HL-60/S4 treated with retinoic acid at 250 ng/mL for 4 days and 3 days (cell line): ENCODE measurements around the gene SLC39A11.

Experiments used
- in situ Hi-C: fragments of 300-500 bp; cut with MboI; formaldehyde crosslinking; loops from 2 replicates; pipeline ENCODE4 v1.7.0; 2022; ENCODE audit warnings: low sequenced_read_pairs

The SLC39A11 gene

DNA sequence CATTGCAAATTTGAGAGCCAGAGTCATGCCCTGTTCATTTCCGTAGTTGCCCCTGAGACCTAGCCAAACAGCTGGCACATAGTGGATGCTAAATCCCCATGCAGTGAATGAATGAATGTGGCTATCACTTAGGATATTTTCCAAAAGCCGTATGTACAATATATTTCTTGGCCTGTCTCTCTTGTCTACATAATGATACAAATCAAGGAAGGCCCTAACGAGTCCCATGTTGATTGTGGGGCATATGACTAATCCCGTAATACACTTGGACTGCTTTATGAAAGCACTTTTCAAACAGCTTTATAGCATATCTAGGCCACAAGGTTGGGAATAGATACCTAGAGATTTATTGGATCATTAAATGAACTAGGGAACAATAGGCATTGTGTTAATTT, 478.0 kb downstream of the SLC39A11 start:
- in situ Hi-C loops = no loop called here

DNA sequence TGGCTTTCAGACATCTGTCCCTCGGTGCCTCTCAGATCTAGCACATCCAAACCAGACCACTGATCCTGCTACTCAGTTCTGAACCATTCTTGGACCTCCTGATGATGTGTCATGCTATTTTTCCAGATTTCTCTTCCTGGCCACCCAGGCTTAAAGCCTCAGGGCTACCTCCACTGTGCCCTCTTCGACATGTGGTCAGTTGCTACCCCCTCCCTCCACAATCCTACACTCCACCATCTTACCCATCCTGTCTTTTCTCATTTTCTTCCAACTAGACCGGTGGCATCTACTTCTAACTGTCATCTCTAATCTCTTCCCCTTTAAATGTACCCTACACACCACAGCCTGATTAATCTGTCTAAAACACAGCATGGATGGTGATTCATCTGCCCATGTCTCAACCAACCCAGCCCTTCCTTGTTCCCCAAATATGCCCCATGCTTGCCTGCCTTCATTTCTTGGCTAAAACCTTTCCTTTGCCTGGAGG, 478.6 kb downstream of the SLC39A11 start:
- in situ Hi-C loops = no loop called here

DNA sequence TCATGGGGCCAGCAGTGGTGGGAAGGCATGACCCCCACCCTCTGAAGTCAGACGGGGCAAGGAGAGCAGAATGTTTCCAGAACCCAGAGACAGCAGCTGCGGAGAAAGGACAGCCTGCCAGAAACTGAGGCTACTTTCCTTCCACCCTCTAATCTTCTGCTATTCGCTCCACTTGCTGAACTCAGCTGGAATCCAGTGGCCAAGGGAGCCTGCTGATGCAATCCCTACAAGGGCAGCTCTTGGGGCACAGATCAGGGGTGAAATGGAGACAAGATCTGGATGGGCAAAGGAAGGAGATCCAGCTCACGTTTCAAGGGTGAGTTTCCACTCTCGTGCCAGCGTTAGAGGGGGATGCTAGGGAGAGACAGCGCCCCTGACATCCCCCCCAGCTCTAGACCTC, 479.1 kb downstream of the SLC39A11 start:
- in situ Hi-C loops = no loop called here

DNA sequence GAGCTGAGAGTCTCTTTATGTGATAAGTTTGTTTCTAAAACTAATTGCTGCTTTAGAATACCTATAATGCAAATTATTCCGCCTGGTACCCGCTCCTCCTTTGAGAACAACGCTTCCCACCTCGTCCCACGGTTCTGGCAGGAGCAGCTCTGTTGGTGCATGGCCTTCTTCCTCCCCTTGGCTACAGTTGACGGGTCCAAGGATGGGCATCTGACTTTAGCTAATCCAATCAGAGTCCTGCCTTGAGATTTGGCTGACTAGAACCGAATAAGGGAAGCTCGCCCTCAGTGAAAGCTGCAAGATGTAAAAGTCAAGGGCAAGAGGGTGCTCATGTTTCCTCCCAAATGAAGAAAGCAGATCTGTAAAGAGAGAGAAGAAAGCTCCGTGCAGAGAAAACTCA, 481.3 kb downstream of the SLC39A11 start:
- in situ Hi-C loops = no loop called here

DNA sequence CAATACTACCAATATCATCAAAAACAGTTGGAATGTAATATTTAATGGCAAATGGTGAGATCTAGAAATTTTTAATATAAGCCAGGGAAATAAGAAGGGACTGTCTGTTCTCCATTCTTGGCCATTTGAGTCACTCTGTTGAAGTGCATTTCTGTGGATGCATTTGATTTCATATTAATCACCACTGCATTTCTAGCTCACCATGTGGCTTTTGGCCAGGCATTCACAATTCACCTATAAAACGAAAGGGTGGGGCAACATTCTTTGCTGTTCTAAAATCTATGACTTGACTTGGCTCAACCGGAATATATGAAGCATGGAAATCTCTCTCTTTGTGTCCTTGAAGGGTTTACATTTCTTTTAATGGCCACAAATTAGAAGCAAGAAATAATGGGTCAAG, 483.0 kb downstream of the SLC39A11 start:
- in situ Hi-C loops = no loop called here

DNA sequence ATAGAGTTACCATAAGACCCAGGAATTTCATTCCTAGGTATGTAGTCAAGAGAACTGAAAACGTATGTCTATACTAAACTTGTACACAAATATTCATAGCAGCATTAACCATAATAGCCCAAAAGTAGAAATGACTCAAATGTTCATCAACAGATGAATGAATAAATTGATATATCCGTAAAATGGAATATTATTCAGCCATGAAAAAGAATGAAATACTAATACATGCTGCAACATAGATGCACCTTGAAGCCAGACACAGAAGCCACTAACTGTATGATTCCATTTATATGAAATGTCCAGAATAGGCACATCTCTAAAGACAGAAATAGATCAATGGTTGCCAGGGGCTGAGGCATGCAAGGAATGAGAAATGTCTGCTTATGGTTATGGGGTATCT, 484.1 kb downstream of the SLC39A11 start:
- in situ Hi-C loops = no loop called here

DNA sequence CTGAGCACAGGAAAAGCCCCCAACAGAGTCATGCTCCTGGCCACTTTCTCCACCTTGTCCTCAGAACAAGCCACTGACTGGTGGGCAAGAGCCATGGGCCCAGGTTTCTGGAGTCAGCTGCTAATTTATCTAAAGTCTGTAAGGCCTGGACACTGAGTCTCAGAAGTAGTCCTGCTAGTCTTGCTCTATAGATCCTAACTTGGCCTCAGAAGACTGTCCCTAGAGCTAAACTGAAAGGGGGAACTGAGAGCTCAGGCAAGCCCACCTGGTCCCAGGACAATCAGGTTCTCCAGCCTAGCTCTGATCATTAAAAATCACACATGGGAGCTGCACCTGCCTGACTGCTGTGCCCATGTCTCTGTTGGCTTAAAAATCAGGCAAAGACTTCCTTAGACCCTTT, 485.8 kb downstream of the SLC39A11 start:
- in situ Hi-C loops = no loop called here

DNA sequence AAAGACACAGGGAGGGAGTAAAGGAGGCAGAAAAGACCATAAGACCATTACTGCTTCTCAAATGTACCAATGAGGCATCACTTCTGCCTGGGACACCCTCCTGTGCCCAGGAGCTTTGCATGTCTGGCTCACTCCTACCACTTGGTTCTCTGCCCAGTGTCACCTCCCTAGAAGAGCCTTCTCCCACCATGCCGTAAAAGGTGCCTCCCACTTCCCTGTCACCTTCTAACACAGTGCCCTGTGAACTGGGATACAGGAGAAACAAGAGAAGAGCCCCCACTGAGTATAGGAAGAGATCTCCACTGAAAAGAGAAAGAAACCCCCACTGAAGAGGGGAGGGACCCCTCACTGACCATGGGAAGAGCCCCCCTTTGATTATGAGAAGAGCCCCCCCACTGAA, 486.9 kb downstream of the SLC39A11 start:
- in situ Hi-C loops = no loop called here

DNA sequence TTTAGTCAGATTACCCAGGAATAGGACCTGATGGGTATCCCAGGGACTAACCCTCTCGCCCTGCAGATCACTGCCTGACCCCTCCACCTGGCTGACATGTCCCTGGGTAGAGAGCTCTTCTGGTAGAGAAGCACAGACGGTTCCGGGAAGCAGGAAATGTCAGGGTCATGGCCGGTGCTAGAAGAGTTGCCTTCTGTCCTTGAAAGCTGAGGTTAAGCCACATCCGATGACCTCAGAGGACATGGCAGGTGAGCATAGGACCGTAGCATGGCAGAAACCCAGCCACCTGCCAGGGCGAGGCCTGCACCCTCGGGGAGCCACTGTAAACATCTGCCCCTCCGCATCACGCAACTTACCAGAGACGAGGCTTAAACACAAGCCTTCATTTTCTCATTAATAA, 488.0 kb downstream of the SLC39A11 start:
- in situ Hi-C loops = no loop called here

DNA sequence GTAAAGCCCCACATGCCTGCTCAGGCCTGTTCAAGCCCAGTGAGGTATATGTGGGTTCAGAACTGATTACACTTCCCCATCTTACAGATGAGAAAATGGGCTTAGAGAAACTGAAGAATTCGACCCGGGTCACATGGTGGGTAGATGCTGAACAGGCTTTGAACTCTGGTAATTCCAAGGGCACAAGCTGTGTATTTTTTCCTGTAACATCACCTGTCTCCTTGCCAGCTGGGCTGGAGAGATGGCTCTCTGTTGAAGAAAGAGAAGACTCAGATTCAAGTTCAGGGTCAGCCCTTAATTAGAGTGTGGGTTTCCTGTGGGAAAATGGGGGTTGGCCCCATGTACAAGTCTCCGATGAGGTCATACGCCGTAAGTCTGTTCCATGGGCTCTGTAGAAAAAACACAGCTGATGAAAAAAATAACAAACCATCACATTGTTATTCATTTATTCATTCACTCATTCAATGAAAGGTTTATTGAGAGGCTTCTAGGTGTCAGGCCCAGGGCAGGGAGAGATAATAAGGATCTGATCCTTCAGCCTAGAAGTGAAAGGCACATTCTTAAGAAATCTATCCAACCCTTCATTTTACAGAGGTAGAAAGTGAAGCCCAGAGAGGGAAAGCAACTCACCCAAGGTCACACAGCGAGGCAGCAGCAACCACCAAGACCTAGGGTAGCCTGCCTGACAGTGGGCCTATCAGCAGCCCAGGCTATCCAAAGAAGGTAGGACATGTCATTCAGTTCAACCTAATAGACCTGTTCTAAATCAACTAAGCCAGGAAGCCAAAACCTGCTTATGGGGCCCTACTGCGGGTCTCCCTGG, 488.9 kb downstream of the SLC39A11 start:
- in situ Hi-C loops = no loop called here

DNA sequence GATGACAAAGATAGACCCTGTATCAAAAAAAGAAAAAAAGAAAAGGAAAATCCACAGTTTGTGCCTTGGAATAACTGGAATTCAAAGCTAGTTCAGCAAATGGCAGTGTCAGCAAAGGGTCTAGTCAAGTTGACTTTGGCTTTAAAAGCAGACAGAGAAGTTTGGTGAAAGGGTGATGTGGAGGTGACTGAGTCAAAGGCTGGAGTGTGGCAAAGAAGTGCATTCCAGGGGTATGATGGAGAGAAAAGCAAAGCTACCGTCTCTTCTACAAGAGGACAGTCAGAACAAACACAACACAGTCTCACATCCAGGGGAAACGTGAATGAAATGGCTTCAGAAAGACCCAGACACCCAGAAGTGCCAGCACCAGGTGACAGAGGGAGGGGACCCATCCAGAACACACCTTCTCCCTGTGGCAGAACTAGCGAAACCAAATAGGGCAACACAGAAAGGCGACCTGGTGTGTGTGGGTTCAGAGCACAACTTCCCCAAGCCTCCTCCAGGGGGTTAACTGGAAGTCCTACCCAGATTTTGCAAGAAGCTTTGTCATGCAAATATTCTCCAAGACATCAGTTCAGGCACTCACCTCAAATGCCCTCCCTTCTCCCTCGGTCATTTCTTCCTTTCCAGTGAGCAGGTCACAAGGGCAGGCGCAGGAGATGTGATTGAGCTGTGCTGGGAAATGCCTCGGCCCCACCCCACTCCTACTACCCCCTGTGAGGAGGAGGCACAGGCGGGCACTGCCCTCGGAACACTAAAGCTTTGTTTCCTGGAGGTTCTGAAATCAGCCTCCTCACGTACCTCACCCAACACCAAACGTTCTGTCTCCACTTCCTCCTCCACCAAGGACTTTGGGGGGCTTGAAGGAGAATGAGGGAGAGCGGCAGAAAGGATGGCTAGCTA, 489.7 kb downstream of the SLC39A11 start:
- in situ Hi-C loops = no loop called here

DNA sequence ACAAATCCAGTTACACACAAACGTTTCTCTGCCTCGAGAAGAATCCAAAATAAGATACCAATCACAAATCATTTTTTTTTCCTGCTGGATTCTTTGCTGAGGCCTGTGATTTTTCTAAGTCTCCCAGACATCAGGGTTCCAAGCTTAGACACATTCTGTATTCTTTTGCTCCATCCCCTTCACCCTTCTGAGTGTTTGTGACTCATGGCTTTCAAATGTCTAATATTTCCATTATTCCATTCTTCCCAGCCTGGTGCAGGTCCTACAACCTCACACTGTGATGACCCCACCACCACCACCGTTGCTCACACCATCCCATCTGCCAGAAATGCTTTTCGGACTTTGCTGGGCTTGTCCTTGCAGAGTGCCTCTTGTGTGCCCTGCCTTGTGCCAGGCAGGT, 491.6 kb downstream of the SLC39A11 start:
- in situ Hi-C loops = no loop called here

DNA sequence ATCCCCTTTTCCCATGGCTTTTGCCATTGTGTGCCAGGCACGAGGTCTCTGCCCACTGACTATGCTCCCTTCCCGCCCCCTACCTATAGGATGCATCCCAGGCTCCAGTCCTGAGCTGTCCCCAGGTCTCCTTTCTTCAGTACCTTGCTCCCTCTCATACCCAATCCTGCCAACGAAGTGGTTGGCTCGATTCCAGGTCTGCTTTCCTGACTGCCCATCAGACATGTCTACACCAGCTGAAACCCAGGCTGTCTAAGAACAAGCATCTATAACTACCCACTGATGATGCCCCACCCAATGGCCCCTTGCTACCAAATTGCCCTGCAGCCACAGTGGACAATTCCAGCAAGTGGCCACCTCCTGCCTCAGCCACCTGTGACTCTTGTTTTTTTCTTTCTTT, 492.6 kb downstream of the SLC39A11 start:
- in situ Hi-C loops = no loop called here

DNA sequence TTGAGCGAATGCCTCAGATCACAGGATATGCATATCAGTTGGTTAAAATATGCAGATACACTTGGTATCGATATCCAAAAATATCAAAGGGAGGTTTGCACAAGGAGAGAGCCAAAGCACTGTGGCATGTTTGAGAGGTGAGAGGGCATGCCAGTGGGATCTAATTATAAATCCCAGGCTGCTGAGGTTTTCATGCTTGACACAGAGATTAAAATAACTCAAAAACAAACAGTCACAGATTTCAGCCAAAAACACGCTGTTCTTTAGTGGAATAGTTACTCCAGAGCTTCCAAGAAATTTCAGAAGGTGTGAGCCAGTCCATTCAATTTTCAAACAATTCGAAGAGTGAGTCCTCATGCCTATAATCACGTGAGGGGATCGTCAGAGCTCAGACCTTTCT, 493.8 kb downstream of the SLC39A11 start:
- in situ Hi-C loops = no loop called here

DNA sequence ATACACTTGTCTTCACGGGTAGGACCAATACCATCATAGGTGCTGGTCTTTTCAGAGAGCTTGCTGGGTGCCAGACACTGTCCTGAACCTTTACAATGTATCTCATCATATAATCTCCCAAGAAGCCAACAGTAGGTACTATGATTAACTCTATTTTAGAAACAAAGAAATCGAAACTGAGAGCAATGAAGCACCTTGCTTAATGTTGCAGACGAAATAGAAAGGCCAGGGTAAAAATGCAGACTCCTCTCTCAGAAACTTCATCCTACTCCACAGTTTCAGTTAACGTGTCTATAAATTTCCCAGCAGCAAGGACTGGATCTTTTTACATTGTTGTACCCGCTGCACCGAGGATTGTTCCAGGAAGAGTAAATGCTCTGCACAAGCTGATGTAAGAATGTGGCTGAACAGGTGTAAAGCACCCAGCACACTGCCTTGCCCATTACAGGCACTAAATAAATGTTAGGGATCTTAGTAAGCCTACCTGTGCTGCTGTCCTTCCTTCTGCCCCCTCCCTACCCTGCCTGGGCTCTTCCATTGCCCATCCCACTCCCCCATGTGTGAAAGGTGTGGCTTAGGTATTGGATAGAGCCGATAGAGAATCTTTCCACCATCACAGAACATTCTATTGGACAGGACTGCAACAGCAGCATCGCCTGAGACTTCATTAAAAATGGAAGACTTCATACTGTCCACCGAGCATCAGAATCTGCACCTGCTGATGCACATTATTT, 495.0 kb downstream of the SLC39A11 start:
- in situ Hi-C loops = no loop called here
